H9 (cell line): ENCODE measurements around the gene TTC32. TPM values are rescaled to one million over a fixed set of nuclear protein-coding genes. Genes with fewer than 3 reads are reported as not detected.

Experiments used
- DNase-seq: peaks from one replicate; pipeline ENCODE4 v3.0.0-alpha.2; 2017
- H2AFZ ChIP-seq: one replicate; pipeline ENCODE4 v1.6.1; 2013; ENCODE audit warnings: mild to moderate bottlenecking, low read length, control low read depth, moderate library complexity
- H2AK5ac ChIP-seq: 2 replicates; pipeline ENCODE4 v1.6.1; 2013; ENCODE audit warnings: low read length, control low read depth, mixed read lengths; ENCODE audit not compliant: insufficient read length
- H2BK120ac ChIP-seq: one replicate; pipeline ENCODE4 v1.6.1; 2013; ENCODE audit warnings: low read depth, mild to moderate bottlenecking, low read length, control low read depth, inconsistent platforms; ENCODE audit not compliant: poor library complexity, severe bottlenecking
- H2BK12ac ChIP-seq: 2 replicates; pipeline ENCODE4 v1.6.1; 2013; ENCODE audit warnings: low read length, control low read depth, mixed read lengths, low read depth; ENCODE audit not compliant: insufficient read length
- H2BK15ac ChIP-seq: 2 replicates; pipeline ENCODE4 v1.6.1; 2013; ENCODE audit warnings: low read depth, low read length, control low read depth
- H2BK20ac ChIP-seq: one replicate; pipeline ENCODE4 v1.6.1; 2013; ENCODE audit warnings: low read depth, mild to moderate bottlenecking, low read length, control low read depth, inconsistent platforms; ENCODE audit not compliant: poor library complexity, severe bottlenecking
- H2BK5ac ChIP-seq: 2 replicates; pipeline ENCODE4 v1.6.1; 2013; ENCODE audit warnings: low read length, control low read depth, mixed read lengths; ENCODE audit not compliant: insufficient read length
- H3K14ac ChIP-seq: 2 replicates; pipeline ENCODE4 v1.6.1; 2013; ENCODE audit warnings: low read length, control low read depth; ENCODE audit not compliant: insufficient read depth
- H3K18ac ChIP-seq: 2 replicates; pipeline ENCODE4 v1.6.1; 2013; ENCODE audit warnings: low read depth, mild to moderate bottlenecking, mixed read lengths, low read length, control low read depth; ENCODE audit not compliant: insufficient read length
- H3K23ac ChIP-seq: 2 replicates; pipeline ENCODE4 v1.6.1; 2013; ENCODE audit warnings: low read length, control low read depth, mixed read lengths, low read depth; ENCODE audit not compliant: insufficient read length
- H3K23me2 ChIP-seq: 2 replicates; pipeline ENCODE4 v1.6.1; 2013; ENCODE audit warnings: low read depth, mild to moderate bottlenecking, mixed read lengths, low read length, control low read depth; ENCODE audit not compliant: insufficient read length, poor library complexity, severe bottlenecking
- H3K27ac ChIP-seq: 2 replicates; pipeline ENCODE4 v1.5.1; 2013; ENCODE audit warnings: low read length, control low read depth, mixed read lengths, low read depth; ENCODE audit not compliant: insufficient read length
- H3K27me3 ChIP-seq: 2 replicates; pipeline ENCODE4 v1.6.1; 2013; ENCODE audit warnings: low read length, control low read depth, inconsistent platforms; ENCODE audit not compliant: insufficient read depth
- H3K4ac ChIP-seq: 2 replicates; pipeline ENCODE4 v1.6.1; 2013; ENCODE audit warnings: low read depth, mild to moderate bottlenecking, control low read depth, inconsistent platforms, low read length, moderate library complexity
- H3K4me1 ChIP-seq: 2 replicates; pipeline ENCODE4 v1.6.1; 2013; ENCODE audit warnings: low read length, control low read depth, inconsistent platforms; ENCODE audit not compliant: insufficient read depth
- H3K4me2 ChIP-seq: 2 replicates; pipeline ENCODE4 v1.6.1; 2013; ENCODE audit warnings: low read length, control low read depth, mixed read lengths; ENCODE audit not compliant: insufficient read length, insufficient read depth
- H3K56ac ChIP-seq: 2 replicates; pipeline ENCODE4 v1.6.1; 2013; ENCODE audit warnings: low read depth, mild to moderate bottlenecking, mixed read lengths, low read length, control low read depth; ENCODE audit not compliant: insufficient read length
- H3K79me1 ChIP-seq: 2 replicates; pipeline ENCODE4 v1.6.1; 2013; ENCODE audit warnings: low read depth, mild to moderate bottlenecking, moderate library complexity, low read length, control low read depth, inconsistent platforms; ENCODE audit not compliant: insufficient read depth, poor library complexity, severe bottlenecking
- H3K79me2 ChIP-seq: 2 replicates; pipeline ENCODE4 v1.6.1; 2013; ENCODE audit warnings: low read length, control low read depth, inconsistent platforms; ENCODE audit not compliant: insufficient read depth
- H3K9ac ChIP-seq: 2 replicates; pipeline ENCODE4 v1.6.1; 2013; ENCODE audit warnings: low read length, control low read depth, mixed read lengths; ENCODE audit not compliant: insufficient read length; ENCODE audit errors: extremely low read depth
- H3K9me3 ChIP-seq: one replicate; pipeline ENCODE4 v1.6.1; 2013; ENCODE audit warnings: low read depth, low read length, inconsistent platforms; ENCODE audit not compliant: control insufficient read depth
- H3T11ph ChIP-seq: one replicate; pipeline ENCODE4 v1.6.1; 2013; ENCODE audit warnings: mild to moderate bottlenecking, low read length, control low read depth, inconsistent platforms
- H4K20me1 ChIP-seq: one replicate; pipeline ENCODE4 v1.6.1; 2013; ENCODE audit not compliant: control insufficient read depth, insufficient read length, insufficient read depth
- H4K5ac ChIP-seq: 2 replicates; pipeline ENCODE4 v1.6.1; 2013; ENCODE audit warnings: low read depth, mild to moderate bottlenecking, mixed read lengths, low read length, control low read depth; ENCODE audit not compliant: insufficient read length
- H4K8ac ChIP-seq: replicated peaks from 2 replicates; pipeline ENCODE4 v1.6.1; 2013; ENCODE audit warnings: low read length, control low read depth, mixed read lengths, low read depth; ENCODE audit not compliant: insufficient read length
- H4K91ac ChIP-seq: 2 replicates; pipeline ENCODE4 v1.6.1; 2013; ENCODE audit warnings: low read depth, mild to moderate bottlenecking, moderate library complexity, mixed read lengths, low read length, control low read depth; ENCODE audit not compliant: insufficient read length
- H3K27ac Mint-ChIP-seq, 3 experiments: 2 replicates in 2 of 3; 3 replicates in 1 of 3; pipeline ENCODE4 v1.8.0; 2020 to 2021; ENCODE audit warnings: mixed read lengths in 3 of 3, mild to moderate bottlenecking in 1 of 3, moderate library complexity in 1 of 3
- H3K27me3 Mint-ChIP-seq: 2 replicates; pipeline ENCODE4 v1.8.0; 2021; ENCODE audit warnings: low read depth, mild to moderate bottlenecking, moderate library complexity, mixed read lengths
- H3K36me3 Mint-ChIP-seq, 3 experiments: 2 replicates in 2 of 3; 3 replicates in 1 of 3; pipeline ENCODE4 v1.8.0; 2020 to 2021; ENCODE audit warnings: low read depth in 3 of 3, mixed read lengths in 3 of 3; ENCODE audit not compliant: insufficient read depth in 1 of 3
- H3K4me1 Mint-ChIP-seq, 2 experiments: 2 replicates each; pipeline ENCODE4 v1.8.0; 2020; ENCODE audit warnings: mixed read lengths in 2 of 2
- H3K4me3 Mint-ChIP-seq, 2 experiments: 2 replicates in 1 of 2; 3 replicates in 1 of 2; pipeline ENCODE4 v1.8.0; 2020 to 2021; ENCODE audit warnings: mild to moderate bottlenecking in 2 of 2, mixed read lengths in 2 of 2, moderate library complexity in 1 of 2
- H3K9me3 Mint-ChIP-seq, 2 experiments: 2 replicates in 1 of 2; 3 replicates in 1 of 2; pipeline ENCODE4 v1.8.0; 2020; ENCODE audit warnings: mild to moderate bottlenecking in 2 of 2, mixed read lengths in 2 of 2, moderate library complexity in 1 of 2
- WGBS: extraction: QIAGEN DNeasy Blood & Tissue Kit; methylation state at CpG from one replicate; pipeline ENCODE4 v1.1.7; 2013; ENCODE audit warnings: missing lambda C conversion rate, low lambda C conversion rate, mixed read lengths; ENCODE audit not compliant: insufficient read length; ENCODE audit errors: extremely low coverage; 5-methylcytosine and 5-hydroxymethylcytosine counted together
- total RNA-seq: library from RNA; stranded (reverse); gene quantifications from 2 replicates; pipeline ENCODE4 v1.2.1, GENCODE V29; 2021
- TF ChIP-seq, protein P1 (sequence below): fragments of 200-600 bp; sonication (generic); conservative IDR thresholded peaks from 3 replicates; pipeline ENCODE4 v1.8.0; 2021; ENCODE audit warnings: antibody characterized with exemption, mild to moderate bottlenecking

Gene TTC32
- total RNA-seq, 1 experiment from 2014 or later = 8.9 TPM

DNA sequence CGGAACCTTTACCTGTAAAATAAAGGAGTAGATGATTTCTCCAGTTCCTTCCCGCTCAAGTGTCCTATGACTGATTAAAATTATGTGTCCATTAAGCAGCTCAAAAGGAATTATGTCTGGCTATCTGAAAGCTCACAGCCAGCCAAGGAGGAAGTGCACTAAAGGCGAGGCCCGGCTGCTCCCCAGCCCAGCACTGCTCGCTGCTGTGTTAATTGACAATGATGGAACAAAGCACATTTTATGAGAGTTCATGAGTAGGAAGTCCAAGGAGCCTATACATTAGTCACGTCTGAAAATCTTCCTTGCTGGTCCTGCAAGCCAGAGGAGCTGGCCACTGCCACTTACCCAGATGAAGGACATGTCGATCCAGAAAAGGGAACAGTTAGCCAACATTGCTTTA, 14.3 kb downstream of the TTC32 start:
- Histone ChIP-seq H3K4ac (no peak overlapping the region), H3K27ac (no peak overlapping the region), H3K4me2 (no peak overlapping the region), H3K9me3 (no peaks in the 10 kb centered on the region), H4K8ac (no peak overlapping the region), H4K91ac (no peak overlapping the region), H3K23ac (no peak overlapping the region), H3T11ph (no peak overlapping the region), H3K9ac (no peak overlapping the region), H2BK20ac (no peak overlapping the region), H3K14ac (no peak overlapping the region), H2BK15ac (no peak overlapping the region), H3K4me1 (no peaks in the 10 kb centered on the region), H3K27me3 (no peaks in the 10 kb centered on the region), H3K79me2 (no peaks in the 10 kb centered on the region), H4K20me1 (peaks cover 2% of the 10 kb centered on the region), H2BK120ac (no peak overlapping the region), H4K5ac (no peak overlapping the region), H3K18ac (no peak overlapping the region), H2AFZ (no peak overlapping the region), H2AK5ac (no peak overlapping the region), H3K23me2 (no peaks in the 10 kb centered on the region), H3K56ac (no peak overlapping the region), H3K79me1 (no peaks in the 10 kb centered on the region), H2BK5ac (no peak overlapping the region), H2BK12ac (no peak overlapping the region)
- no CpG with 5 or more reads among the region's 7 CpGs for WGBS
- H3K9me3 Mint-ChIP-seq = no peaks in the 10 kb centered on the region
- H3K4me3 Mint-ChIP-seq = no peak overlapping the region
- DNase-seq = no peak
- TF ChIP-seq, protein P1, sequence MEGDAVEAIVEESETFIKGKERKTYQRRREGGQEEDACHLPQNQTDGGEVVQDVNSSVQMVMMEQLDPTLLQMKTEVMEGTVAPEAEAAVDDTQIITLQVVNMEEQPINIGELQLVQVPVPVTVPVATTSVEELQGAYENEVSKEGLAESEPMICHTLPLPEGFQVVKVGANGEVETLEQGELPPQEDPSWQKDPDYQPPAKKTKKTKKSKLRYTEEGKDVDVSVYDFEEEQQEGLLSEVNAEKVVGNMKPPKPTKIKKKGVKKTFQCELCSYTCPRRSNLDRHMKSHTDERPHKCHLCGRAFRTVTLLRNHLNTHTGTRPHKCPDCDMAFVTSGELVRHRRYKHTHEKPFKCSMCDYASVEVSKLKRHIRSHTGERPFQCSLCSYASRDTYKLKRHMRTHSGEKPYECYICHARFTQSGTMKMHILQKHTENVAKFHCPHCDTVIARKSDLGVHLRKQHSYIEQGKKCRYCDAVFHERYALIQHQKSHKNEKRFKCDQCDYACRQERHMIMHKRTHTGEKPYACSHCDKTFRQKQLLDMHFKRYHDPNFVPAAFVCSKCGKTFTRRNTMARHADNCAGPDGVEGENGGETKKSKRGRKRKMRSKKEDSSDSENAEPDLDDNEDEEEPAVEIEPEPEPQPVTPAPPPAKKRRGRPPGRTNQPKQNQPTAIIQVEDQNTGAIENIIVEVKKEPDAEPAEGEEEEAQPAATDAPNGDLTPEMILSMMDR = no peak
- H3K27me3 Mint-ChIP-seq = peaks cover 10% of the 10 kb centered on the region
- H3K27ac Mint-ChIP-seq = no peak overlapping the region
- H3K4me1 Mint-ChIP-seq = peaks cover 7 to 16% of the 10 kb centered on the region in 2 experiments
- no peaks in the 10 kb centered on the region for H3K36me3 Mint-ChIP-seq
